Stimulated activated CD4-positive, alpha-beta T cell treated with anti-CD3 and anti-CD28 coated beads, Interleukin-4, amount 100 ng/mL, for 48 hours (primary cell): Measurements from ENCODE around the gene NTN1.

Experiments
- DNase-seq, 2 donors: peaks; one replicate each; pipeline ENCODE4 v3.0.0-alpha.2; 2020; ENCODE audit warnings: low read depth in 2 of 2

The NTN1 gene

GRCh38 chr17:9037736-9038135 is 16.4 kb downstream of the NTN1 start:
- DNase-seq: no peak

DNA sequence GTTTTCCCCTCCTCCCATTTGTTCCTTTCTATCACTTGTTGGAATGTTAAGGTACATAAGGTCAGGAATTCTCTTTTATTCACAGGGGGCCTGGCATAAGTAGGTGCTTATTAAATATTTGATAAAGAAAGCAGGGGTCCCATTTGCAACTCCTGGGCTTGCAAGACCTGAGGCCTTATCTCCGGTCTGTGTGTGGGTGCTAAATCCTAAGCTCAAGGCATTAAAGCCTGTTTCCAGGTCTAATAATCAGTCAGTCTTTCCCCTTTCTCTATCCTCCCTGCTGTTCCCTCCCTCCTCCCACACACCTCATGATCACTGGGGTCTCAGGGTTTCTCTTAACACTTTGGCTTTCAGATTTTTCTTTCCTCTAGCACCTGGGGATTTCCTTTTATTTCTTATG is 17.1 kb downstream of the NTN1 start:
- DNase-seq: no peak

DNA sequence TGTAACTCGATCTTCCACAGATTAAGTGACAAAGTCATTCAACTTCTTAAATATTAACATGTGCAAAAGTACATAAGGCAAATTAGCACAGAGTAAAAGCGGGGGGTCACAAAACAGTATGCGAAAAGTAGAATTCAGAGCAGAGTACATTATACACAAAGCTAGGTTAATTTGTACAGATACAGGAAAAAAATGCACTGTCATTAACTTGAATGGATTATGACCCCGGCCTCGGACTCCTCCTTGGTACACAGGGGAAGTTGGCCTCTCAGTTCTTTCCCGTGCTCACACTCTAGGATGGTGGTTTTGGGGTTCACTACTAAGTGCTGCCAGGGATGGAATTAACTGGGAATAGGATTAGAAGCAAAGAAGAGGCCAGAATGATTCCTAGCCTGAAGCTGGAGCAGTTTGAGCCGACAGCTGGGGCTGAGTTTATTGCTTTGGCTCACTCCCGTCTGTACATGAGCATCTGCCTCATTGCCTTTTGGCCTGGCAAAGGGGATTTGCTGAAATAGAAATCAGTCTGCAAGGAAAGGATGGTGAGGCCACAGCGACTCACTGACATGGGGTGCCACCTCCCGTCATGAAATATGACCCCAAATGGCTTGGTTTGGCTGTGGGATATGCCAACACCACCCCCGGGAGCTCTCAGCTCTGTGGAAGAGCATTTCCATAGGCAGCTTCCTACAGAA is 23.6 kb downstream of the NTN1 start:
- DNase-seq: no peak

- no peak for DNase-seq
These were observed 29.6 kb downstream of the NTN1 start for GRCh38 chr17:9050801-9051401.

DNA sequence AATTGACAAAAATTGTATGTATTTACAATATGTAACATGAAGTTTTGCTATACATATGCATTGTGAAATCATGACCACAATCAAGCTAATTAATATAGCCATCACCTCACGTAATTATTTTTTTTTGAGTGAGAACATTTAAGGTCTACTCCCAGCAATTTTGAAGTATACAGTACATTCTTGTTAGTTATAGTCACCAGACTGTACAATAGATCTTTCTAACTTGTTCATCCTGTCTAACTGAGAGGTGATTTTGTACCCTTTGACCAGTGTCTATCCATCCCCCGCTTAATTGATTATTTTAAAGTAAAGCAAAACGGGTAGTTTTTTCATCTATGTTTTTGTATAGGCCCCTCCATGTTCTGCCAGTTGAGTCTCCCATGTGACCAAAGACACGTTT is 30.3 kb downstream of the NTN1 start:
- DNase-seq: no peak

DNA sequence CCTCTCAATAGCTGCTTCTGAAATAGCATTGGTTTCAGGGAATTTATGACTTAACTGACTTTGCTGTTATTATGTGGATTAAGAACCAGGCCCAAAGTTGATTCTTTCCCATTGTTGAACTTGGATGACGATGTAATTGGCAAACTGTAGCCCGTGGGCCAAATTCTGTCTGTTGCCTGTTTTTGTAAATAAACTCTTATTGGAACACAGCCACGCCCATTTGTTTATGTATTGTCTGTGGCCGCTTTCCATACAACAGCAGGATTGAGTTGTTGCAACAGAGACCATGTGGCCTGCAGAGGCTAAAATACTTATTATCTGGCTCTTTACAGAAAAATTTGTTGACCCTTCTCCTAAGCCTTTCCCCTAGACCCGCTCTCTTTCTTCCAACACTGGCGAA is 31.6 kb downstream of the NTN1 start:
- no peak for DNase-seq

- DNase-seq: no peak
These were observed 32.1 kb downstream of the NTN1 start for GRCh38 chr17:9053406-9053805.

- DNase-seq: no peak
These were observed 33.0 kb downstream of the NTN1 start for GRCh38 chr17:9054126-9054975.

GRCh38 chr17:9055281-9055680 is 34.0 kb downstream of the NTN1 start:
- no peak for DNase-seq

DNA sequence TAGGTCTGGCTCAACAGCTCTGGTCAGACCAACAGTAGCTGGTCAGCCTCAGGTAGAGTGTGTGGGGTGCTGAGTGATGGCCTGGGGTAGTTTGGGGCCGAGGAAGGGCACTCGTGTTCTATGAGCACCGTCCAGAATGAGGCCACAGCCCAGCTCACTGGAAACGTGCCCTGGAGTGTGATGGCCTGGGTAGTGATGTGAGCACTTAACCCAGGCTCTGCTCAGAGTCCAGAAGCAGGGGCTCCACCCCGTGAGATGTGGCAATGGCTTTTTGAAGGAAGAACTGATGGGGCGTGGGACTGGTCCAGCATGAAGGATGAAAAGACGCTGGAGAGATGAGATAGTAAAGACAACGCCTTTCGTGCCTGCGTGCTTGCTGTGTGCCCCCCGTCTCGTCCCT is 35.3 kb downstream of the NTN1 start:
- DNase-seq: no peak

DNA sequence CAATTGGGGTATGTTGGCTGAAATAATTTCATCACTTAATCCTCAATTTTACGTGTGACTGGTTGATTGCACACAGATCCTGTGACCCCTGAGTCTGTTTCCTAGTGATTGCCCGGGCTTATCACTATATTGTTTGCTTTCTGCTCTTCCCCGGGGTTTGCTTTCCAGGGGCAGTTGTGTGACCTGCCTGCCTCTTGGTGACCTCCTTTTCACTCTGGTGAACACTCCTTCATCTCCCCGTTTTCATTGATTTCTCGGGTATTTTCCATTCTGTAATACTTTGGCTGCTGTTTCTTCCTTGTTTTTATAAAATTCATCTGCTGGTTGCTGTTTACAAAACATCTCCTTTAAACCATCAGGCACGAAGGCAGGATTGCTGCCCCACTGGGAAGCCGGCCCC is 36.0 kb downstream of the NTN1 start:
- no peak for DNase-seq

DNA sequence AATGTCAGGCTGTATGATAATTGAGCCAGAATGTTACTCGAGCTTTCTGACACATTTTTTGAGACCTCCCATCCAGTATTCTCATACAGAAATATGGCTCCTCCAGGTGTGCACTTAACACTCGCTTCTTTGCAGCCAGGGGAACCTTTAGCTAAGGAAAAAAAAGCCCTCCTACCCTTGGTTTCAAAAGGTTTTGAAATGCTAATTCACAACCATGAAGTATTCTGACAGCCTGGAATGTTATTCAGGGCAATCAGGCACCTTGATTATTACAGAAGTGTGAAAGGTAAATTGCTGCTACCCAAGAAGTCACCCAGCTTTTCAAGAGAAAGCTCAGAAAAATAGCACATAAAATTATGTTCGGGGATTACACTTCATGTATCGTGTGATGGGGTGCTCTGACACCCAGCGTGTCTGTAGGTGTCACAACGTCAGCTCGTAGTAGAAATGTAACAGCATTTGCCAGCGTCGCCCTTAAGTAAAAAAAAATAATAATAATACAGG is 41.1 kb downstream of the NTN1 start:
- no peak for DNase-seq

- no peak for DNase-seq
These were observed 43.1 kb downstream of the NTN1 start for GRCh38 chr17:9064311-9064834.

GRCh38 chr17:9071016-9071415 is 49.7 kb downstream of the NTN1 start:
- no peak for DNase-seq

GRCh38 chr17:9071811-9072498 is 50.6 kb downstream of the NTN1 start:
- DNase-seq: no peak

DNA sequence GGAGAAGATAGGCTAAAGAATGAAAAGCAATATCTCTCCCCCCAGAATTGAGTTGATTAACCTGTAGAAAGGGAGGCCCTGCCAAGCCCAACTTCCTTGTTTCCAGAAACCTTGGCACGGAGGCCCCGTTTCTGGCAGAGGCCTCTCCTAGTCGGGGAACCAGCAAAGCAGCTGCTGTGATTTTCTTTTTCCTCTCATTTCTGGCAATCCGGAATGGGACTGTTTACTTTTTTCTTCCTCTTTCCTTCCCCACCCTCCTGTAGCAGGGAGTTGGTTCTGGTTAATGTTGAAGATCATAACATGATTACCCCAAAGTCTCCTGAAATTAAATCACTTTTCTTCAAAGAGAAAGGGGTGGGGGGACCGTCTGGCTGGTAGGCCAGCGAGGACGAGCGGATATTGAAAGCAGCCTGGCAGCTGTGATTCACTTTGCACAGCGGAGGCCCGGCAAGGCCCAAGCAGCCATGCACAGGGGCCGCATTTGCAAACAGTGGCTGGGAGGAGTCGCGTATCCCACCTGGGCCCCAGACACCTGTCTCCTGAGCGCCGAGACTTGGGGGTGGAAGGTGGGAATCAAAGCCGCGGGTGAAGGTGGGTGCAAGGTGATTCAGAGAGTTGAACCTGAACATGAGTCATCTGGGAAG is 51.5 kb downstream of the NTN1 start:
- DNase-seq: no peak

- no peak for DNase-seq
These were observed 52.8 kb downstream of the NTN1 start for GRCh38 chr17:9074131-9074530.

DNA sequence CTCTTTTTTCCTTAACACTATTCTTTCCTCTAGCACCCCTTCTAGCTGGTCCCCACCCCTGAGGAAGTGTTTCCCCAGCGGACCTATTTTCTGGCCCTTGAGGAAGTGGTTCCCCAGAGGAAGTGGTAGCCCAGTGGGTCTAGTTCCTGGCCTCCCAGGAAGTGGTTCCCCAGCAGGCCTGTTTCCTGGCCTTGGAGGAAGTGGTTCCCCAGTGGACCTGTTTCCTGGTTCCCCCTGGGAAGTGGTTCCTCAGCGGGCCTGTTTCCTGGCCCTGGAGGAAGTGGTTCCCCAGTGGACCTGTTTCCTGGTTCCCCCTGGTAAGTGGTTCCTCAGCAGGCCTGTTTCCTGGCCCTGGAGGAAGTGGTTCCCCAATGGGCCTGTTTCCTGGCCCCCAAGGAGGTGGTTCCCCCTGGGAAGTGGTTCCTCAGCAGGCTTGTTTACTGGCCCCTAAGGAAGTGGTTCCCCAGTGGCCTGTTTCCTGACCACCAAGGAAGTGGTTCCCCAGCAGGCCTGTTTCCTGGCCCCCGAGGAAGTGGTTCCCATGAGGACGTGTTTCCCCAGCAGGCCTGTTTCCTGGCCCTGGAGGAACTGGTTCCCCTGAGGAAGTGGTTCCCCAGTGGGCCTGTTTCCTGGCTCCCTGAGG is 58.3 kb downstream of the NTN1 start:
- no peak for DNase-seq

DNA sequence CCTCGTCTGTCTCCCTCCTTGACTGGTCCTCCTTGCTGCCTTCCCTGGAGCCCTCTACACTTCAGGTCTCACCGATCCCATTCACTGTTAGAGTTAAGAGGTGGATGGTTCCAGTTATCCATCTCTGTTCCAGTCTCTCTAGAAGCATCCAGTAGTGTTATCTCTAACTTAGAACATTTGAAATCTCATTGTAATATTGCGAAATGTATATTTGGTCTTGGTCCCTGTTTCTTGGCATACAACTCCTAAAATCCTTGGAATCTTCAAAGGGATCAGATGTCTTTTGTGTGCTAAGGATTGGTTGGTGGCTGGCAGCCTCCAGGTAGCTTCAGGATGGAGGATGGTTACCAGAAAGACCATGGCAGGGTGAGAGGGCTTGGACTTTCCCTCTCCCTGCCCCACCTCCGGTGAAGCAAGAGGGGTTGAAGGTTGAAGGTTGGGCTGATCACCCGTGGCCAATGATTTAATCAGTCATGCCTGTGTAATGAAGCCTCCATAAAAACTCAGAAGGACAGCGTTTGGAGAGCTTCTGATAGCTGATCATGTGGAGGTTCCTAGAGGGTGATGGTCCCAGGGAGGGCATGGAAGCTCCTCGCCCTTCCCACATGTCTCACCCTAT is 59.1 kb downstream of the NTN1 start:
- no peak for DNase-seq

GRCh38 chr17:9080983-9081382 is 59.7 kb downstream of the NTN1 start:
- no peak for DNase-seq
